ENCODE data around the gene STK32B. TPM values are rescaled to one million over a fixed set of nuclear protein-coding genes. Genes with fewer than 3 reads are reported as not detected.
A peak's percentile ranks its signal among the peaks of the same experiment; 100 is the strongest.

Gene STK32B
- total RNA-seq, 1 donor from 2014 or later, result 3.5 TPM

DNA sequence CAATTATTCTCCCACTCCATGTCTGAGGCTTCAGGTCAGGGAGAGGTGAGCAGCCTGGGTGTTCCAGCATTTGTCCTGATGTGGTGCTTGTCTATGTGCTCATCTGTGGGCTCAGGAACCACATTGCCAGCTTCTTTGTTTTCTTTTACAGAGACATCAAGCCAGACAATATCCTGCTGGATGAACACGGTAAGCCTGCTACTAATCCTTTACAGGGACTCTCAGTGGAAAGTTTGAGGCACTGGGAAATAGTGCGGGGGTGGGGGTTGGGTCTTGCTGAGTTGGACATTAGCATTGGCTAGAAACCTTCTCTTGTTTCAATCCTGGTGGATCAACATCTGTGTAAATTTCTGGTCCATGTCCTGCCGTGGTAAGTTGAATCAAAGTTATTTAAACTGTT lies 346.8 kb downstream of the STK32B start:
- H3K27me3 Mint-ChIP-seq (ENCODE audit: low read depth), result peaks cover 5% of the 10 kb centered on the region
- DNase-seq (ENCODE audit: low read depth, low spot score), result no peak
- no peak overlapping the region for H3K4me3 Mint-ChIP-seq
- peaks cover 5% of the 10 kb centered on the region for H3K36me3 Mint-ChIP-seq (ENCODE audit: low read depth)
- H3K4me1 Mint-ChIP-seq, result no peaks in the 10 kb centered on the region
- no peak for TF ChIP-seq CTCF (conservative IDR thresholded peaks at IDR 0.05)
- no peak overlapping the region for H3K27ac Mint-ChIP-seq (ENCODE audit: unreplicated experiment)
- peaks cover 3% of the 10 kb centered on the region for H3K9me3 Mint-ChIP-seq

GRCh38 chr4:5399124-5399523 lies 347.8 kb downstream of the STK32B start:
- H3K27me3 Mint-ChIP-seq (ENCODE audit: low read depth), result peaks cover 5% of the 10 kb centered on the region
- H3K4me1 Mint-ChIP-seq, result no peaks in the 10 kb centered on the region
- H3K27ac Mint-ChIP-seq (ENCODE audit: unreplicated experiment), result no peak overlapping the region
- H3K4me3 Mint-ChIP-seq, result no peak overlapping the region
- TF ChIP-seq CTCF (conservative IDR thresholded peaks at IDR 0.05), result no peak
- DNase-seq (ENCODE audit: low read depth, low spot score), result no peak
- peaks cover 3% of the 10 kb centered on the region for H3K9me3 Mint-ChIP-seq
- H3K36me3 Mint-ChIP-seq (ENCODE audit: low read depth), result peaks cover 5% of the 10 kb centered on the region

DNA sequence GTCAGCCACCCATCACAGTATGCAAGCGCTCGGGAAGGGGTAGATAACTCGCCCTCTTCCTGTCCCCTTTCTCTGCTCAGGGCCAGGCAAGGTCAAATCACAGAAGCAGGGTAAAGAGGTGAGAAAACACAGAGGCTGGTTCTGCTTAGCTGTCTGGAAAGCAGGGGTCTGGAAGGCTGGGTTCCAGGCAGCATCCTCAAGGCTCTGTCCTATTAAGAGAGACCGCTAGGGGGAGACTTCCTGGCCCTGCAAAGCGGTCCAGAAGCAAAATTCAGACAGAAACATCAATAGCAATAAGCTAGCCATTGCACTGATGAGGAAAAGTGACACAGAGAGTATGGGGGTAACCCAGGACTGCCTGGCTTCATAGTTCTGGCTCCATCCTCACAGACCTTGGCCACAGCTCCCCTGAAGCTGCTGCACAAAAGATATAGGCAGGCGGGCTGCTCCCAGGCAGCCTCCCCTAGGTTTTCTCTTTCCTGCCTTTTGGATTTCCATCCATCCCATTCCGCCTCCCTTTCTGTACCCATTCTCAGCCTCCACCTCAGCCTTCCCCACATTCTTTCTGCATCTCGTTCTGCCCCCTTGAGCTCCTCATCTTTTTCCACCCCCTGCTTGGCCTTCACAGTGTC lies 348.6 kb downstream of the STK32B start:
- DNase-seq (ENCODE audit: low read depth, low spot score), result peak; percentile 41
- Mint-ChIP-seq H3K27ac (ENCODE audit: unreplicated experiment) (no peak overlapping the region), H3K4me1 (no peaks in the 10 kb centered on the region), H3K9me3 (peaks cover 3% of the 10 kb centered on the region), H3K36me3 (ENCODE audit: low read depth) (peaks cover 5% of the 10 kb centered on the region), H3K27me3 (ENCODE audit: low read depth) (peaks cover 5% of the 10 kb centered on the region), H3K4me3 (no peak overlapping the region)
- peak; percentile 81 for TF ChIP-seq CTCF (conservative IDR thresholded peaks at IDR 0.05)

GRCh38 chr4:5403746-5404497 lies 352.6 kb downstream of the STK32B start:
- H3K36me3 Mint-ChIP-seq (ENCODE audit: low read depth), result peaks cover 12% of the 10 kb centered on the region
- no peaks in the 10 kb centered on the region for H3K27me3 Mint-ChIP-seq (ENCODE audit: low read depth)
- H3K4me1 Mint-ChIP-seq, result no peaks in the 10 kb centered on the region
- no peak overlapping the region for H3K27ac Mint-ChIP-seq (ENCODE audit: unreplicated experiment)
- no peak for TF ChIP-seq CTCF (conservative IDR thresholded peaks at IDR 0.05)
- H3K9me3 Mint-ChIP-seq, result peaks cover 14% of the 10 kb centered on the region
- no peak overlapping the region for H3K4me3 Mint-ChIP-seq
- DNase-seq (ENCODE audit: low read depth, low spot score), result no peak

- Mint-ChIP-seq H3K9me3 (peaks cover 11% of the 10 kb centered on the region), H3K36me3 (ENCODE audit: low read depth) (peaks cover 7% of the 10 kb centered on the region), H3K27me3 (ENCODE audit: low read depth) (no peaks in the 10 kb centered on the region), H3K4me3 (no peak overlapping the region), H3K27ac (ENCODE audit: unreplicated experiment) (no peak overlapping the region), H3K4me1 (peaks cover 4% of the 10 kb centered on the region)
- DNase-seq (ENCODE audit: low read depth, low spot score), result no peak
- TF ChIP-seq CTCF (conservative IDR thresholded peaks at IDR 0.05), result no peak
Measured at GRCh38 chr4:5409237-5409636, 358.0 kb downstream of the STK32B start.

All from neural crest cell (in vitro differentiated cells).